Smooth muscle cell (in vitro differentiated cells): ENCODE results near the gene ARHGEF28. TPM values are rescaled to one million over a fixed set of nuclear protein-coding genes. Genes with fewer than 3 reads are reported as not detected.

ENCODE experiments used
- DNase-seq: peaks from one replicate; lab custom pipeline; 2025; ENCODE audit not compliant: unreplicated experiment; lab: John Stamatoyannopoulos, UW
- H2AFZ ChIP-seq: fragments of 200-600 bp; sonication (generic); 2 replicates; pipeline ENCODE4 v1.6.0; 2016; ENCODE audit warnings: antibody characterized with exemption, low read depth, mild to moderate bottlenecking
- H3F3A ChIP-seq: fragments of 200-600 bp; sonication (generic); 2 replicates; pipeline ENCODE4 v1.6.0; 2017; ENCODE audit warnings: antibody characterized with exemption, low read depth
- H3K27ac ChIP-seq: fragments of 200-600 bp; sonication (generic); 2 replicates; pipeline ENCODE4 v1.5.1; 2016; ENCODE audit warnings: low read depth, mild to moderate bottlenecking
- H3K27me3 ChIP-seq: fragments of 200-600 bp; sonication (generic); 2 replicates; pipeline ENCODE4 v1.6.1; 2016; ENCODE audit warnings: low read depth, mild to moderate bottlenecking
- H3K36me3 ChIP-seq: fragments of 200-600 bp; sonication (generic); 2 replicates; pipeline ENCODE4 v1.5.1; 2016; ENCODE audit warnings: low read depth
- H3K4me1 ChIP-seq: fragments of 200-600 bp; sonication (generic); 2 replicates; pipeline ENCODE4 v1.5.1; 2016; ENCODE audit warnings: low read depth
- H3K4me2 ChIP-seq: fragments of 200-600 bp; sonication (generic); 2 replicates; pipeline ENCODE4 v1.6.0; 2016; ENCODE audit warnings: mild to moderate bottlenecking
- H3K4me3 ChIP-seq: fragments of 200-600 bp; sonication (generic); 2 replicates; pipeline ENCODE4 v1.5.1; 2016; ENCODE audit warnings: mild to moderate bottlenecking
- H3K79me2 ChIP-seq: fragments of 200-600 bp; sonication (generic); 2 replicates; pipeline ENCODE4 v1.6.0; 2016; ENCODE audit warnings: low read depth, mild to moderate bottlenecking
- H3K9ac ChIP-seq: fragments of 200-600 bp; sonication (generic); 2 replicates; pipeline ENCODE4 v1.6.0; 2016; ENCODE audit warnings: low read depth
- H3K9me3 ChIP-seq: fragments of 200-600 bp; sonication (generic); replicated peaks from 2 replicates; pipeline ENCODE4 v1.5.1; 2016; ENCODE audit warnings: low read depth
- H4K20me1 ChIP-seq: fragments of 200-600 bp; sonication (generic); 2 replicates; pipeline ENCODE4 v1.6.0; 2016; ENCODE audit warnings: low read depth
- WGBS: methylation state at CpG from one replicate; pipeline ENCODE4 v1.1.7; 2016; ENCODE audit warnings: low lambda C conversion rate; 5-methylcytosine and 5-hydroxymethylcytosine counted together
- polyA plus RNA-seq: library from polyadenylated mRNA; unstranded; fragments of >200 nt; fragmentation: Nextera tagmentation; extraction: Ambion mirVana; gene quantifications from 2 replicates; pipeline ENCODE4 v1.2.1, GENCODE V29; 2016
- total RNA-seq: library from RNA; depleted of rRNA; stranded (reverse); fragments of >200 nt; gene quantifications from 2 replicates; pipeline ENCODE4 v1.2.3, GENCODE V29; 2014
- TF ChIP-seq, protein P1 (sequence below): fragments of 200-600 bp; sonication (generic); IDR thresholded peaks from 2 replicates; pipeline ENCODE4 v1.5.1; 2017; ENCODE audit warnings: borderline replicate concordance, mild to moderate bottlenecking, antibody characterized with exemption; ENCODE audit not compliant: insufficient read depth, poor library complexity, severe bottlenecking

The ARHGEF28 gene
- total and polyA plus RNA-seq, 2 experiments from 2014 or later, result 0.19 to 0.90 TPM

DNA sequence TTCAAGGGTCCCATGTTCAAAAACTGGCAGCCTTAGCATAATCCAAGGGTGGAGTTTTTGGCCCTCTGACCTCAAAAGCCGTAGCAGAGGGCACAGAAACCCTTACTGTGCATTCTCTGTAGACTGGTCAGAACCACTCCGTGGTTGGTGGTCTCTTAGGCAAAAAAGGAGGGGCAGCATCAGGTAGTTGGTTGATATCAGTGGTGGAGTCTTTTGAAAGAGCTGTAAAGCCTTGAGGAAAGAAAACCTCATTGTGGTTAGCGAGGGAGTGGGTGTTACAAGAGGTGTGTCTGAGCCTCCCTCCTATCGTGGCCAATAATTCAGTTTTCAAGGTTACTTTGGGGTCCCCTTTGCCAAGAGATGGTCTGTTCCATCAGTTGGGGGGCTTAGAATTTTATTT, 40.9 kb downstream of the ARHGEF28 start:
- no peaks in the 10 kb centered on the region for H4K20me1 ChIP-seq
- WGBS, result 87% methylated on average over 4 of the region's 4 CpGs

DNA sequence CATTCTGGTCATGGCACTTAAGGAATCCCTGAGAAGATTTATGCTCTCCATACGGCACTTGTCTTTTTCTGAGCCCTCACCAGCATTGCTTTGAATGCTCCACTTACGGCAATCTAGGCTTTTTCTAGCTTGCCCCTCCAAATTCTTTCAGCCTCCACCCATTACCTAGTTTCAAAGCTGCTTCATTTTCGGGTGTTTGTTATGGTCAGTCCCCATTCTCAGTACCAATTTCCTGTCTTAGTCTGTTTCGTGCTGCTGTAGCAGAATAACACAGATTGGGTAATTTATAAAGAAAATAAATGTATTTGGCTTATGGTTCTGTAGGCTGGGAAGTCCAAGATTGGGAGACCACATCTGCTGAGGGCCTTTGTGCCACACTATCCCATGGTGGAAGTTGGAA, 42.0 kb downstream of the ARHGEF28 start:
- Histone ChIP-seq H3K36me3 (no peaks in the 10 kb centered on the region), H3F3A (peaks cover 3% of the 10 kb centered on the region), H3K4me1 (peaks cover 1% of the 10 kb centered on the region), H4K20me1 (no peaks in the 10 kb centered on the region), H3K9ac (no peak overlapping the region), H3K79me2 (no peaks in the 10 kb centered on the region), H3K9me3 (no peaks in the 10 kb centered on the region), H3K4me2 (no peak overlapping the region), H3K27ac (no peak overlapping the region), H2AFZ (no peak overlapping the region), H3K27me3 (peaks cover 45% of the 10 kb centered on the region), H3K4me3 (no peak overlapping the region)
- TF ChIP-seq, protein P1, sequence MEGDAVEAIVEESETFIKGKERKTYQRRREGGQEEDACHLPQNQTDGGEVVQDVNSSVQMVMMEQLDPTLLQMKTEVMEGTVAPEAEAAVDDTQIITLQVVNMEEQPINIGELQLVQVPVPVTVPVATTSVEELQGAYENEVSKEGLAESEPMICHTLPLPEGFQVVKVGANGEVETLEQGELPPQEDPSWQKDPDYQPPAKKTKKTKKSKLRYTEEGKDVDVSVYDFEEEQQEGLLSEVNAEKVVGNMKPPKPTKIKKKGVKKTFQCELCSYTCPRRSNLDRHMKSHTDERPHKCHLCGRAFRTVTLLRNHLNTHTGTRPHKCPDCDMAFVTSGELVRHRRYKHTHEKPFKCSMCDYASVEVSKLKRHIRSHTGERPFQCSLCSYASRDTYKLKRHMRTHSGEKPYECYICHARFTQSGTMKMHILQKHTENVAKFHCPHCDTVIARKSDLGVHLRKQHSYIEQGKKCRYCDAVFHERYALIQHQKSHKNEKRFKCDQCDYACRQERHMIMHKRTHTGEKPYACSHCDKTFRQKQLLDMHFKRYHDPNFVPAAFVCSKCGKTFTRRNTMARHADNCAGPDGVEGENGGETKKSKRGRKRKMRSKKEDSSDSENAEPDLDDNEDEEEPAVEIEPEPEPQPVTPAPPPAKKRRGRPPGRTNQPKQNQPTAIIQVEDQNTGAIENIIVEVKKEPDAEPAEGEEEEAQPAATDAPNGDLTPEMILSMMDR, result no peak
- WGBS, result 67% methylated on average over 4 of the region's 4 CpGs
- DNase-seq, result no peak

More for the DNA sequence above, 40.9 kb downstream of the ARHGEF28 start:
- Histone ChIP-seq H3K4me1 (no peaks in the 10 kb centered on the region), H3K27me3 (peaks cover 45% of the 10 kb centered on the region), H2AFZ (no peak overlapping the region), H3K4me2 (no peak overlapping the region), H3K4me3 (no peak overlapping the region), H3F3A (no peaks in the 10 kb centered on the region), H3K27ac (no peak overlapping the region), H3K36me3 (no peaks in the 10 kb centered on the region), H3K79me2 (no peaks in the 10 kb centered on the region), H3K9ac (no peak overlapping the region), H3K9me3 (no peaks in the 10 kb centered on the region)
- DNase-seq, result no peak
- TF ChIP-seq, protein P1, result no peak

DNA sequence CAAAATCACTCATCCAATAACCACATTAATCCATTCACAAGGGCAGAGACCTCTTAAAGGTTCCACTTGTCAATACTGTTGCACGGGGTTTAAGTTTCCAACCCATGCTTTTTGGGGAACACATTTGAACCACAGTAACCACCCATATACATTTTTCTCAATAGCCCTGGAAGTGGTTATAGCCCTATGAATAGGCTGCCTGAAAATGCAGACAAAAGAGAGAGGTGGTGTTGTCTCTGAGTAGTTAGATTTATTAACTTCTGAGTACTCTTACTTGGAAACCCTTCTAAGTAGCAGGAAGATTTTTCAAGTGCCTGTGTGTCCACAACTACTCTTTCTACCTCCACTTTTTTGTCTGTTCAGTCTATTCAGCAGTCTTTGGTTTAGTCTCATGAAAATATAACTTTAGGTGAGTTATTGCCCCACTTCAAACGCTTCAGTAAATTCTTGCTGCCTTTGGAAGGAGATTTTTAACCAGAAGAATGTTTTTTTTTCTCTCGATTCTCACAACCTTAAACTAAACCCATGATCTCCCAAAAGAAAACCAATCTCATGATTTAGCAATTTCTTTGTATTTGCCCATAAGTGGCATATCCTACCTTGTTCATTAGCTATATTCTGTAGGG, 42.6 kb downstream of the ARHGEF28 start:
- no peaks in the 10 kb centered on the region for H3K36me3 ChIP-seq
- peaks cover 7% of the 10 kb centered on the region for H3F3A ChIP-seq
- H3K9ac ChIP-seq, result no peak overlapping the region
- H3K27me3 ChIP-seq, result peaks cover 41% of the 10 kb centered on the region
- H3K9me3 ChIP-seq, result no peaks in the 10 kb centered on the region
- H3K4me3 ChIP-seq, result no peak overlapping the region
- no peak overlapping the region for H2AFZ ChIP-seq
- WGBS, result 80% methylated on average over 3 of the region's 3 CpGs
- peaks cover 5% of the 10 kb centered on the region for H3K4me1 ChIP-seq
- no peak for DNase-seq
- TF ChIP-seq, protein P1, result no peak
- H4K20me1 ChIP-seq, result no peaks in the 10 kb centered on the region
- H3K79me2 ChIP-seq, result no peaks in the 10 kb centered on the region
- H3K4me2 ChIP-seq, result no peak overlapping the region
- no peak overlapping the region for H3K27ac ChIP-seq

DNA sequence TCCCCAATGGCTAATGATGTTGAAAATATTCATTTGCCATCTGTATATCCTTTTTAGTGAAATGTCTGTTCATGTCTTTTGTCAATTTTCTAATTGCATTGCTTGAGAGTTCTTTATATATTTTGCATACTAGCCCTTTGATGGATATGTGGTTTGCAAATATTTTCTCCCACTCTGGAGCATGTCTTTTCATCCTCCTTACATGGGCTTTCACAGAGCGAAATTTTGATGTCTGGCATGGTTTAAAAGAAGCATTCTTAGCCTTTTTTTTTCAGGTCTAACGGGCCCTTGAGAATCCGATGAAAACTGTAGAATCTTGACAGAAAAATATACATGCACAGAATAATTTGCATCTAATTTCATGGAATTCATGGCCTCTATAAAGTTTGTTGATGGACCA, 44.7 kb downstream of the ARHGEF28 start:
- Histone ChIP-seq H3K36me3 (no peaks in the 10 kb centered on the region), H3K27ac (no peak overlapping the region), H3F3A (peaks cover 7% of the 10 kb centered on the region), H3K27me3 (peaks cover 24% of the 10 kb centered on the region), H3K9ac (no peak overlapping the region), H3K4me2 (no peak overlapping the region), H3K4me1 (peaks cover 5% of the 10 kb centered on the region), H3K9me3 (no peaks in the 10 kb centered on the region), H2AFZ (no peak overlapping the region), H3K79me2 (no peaks in the 10 kb centered on the region), H4K20me1 (no peaks in the 10 kb centered on the region), H3K4me3 (no peak overlapping the region)
- TF ChIP-seq, protein P1, result no peak
- 89% methylated on average over 3 of the region's 3 CpGs for WGBS
- no peak for DNase-seq
